ENCODE data around the gene PLPP6. TPM values are rescaled to one million over a fixed set of nuclear protein-coding genes. Genes with fewer than 3 reads are reported as not detected.

The PLPP6 gene
- total RNA-seq, 4 donors from 2014 or later: 2.5 to 3.1 (median 2.5) TPM

GRCh38 chr9:4668604-4669003 lies 6.5 kb downstream of the PLPP6 start:
- Histone ChIP-seq H3K4me1 (peaks cover 5 to 11% of the 10 kb centered on the region in 2 donors), H3K36me3 (no peaks in the 10 kb centered on the region), H3K27ac (no peak overlapping the region), H3K4me3 (no peak overlapping the region), H3K27me3 (no peaks in the 10 kb centered on the region), H3K9me3 (no peaks in the 10 kb centered on the region)
- DNase-seq (no peak), ATAC-seq (no peak)
- TF ChIP-seq CTCF (IDR thresholded peaks at IDR 0.05 in 4 of 5, conservative IDR thresholded peaks at IDR 0.05 in 1 of 5) (no peak), POLR2A (IDR thresholded peaks at IDR 0.05) (no peak)
- in situ Hi-C loops (cut with MboI; ENCODE audit: low sequenced_read_pairs in 4 of 4) (no loop called here), intact Hi-C loops (cut with DNase I; ENCODE audit: low total_unique reads) (loop anchor here (10.0 kb wide), 2 partner anchors 316 to 776 kb away; partner anchors contain the start of gene JAK2)

DNA sequence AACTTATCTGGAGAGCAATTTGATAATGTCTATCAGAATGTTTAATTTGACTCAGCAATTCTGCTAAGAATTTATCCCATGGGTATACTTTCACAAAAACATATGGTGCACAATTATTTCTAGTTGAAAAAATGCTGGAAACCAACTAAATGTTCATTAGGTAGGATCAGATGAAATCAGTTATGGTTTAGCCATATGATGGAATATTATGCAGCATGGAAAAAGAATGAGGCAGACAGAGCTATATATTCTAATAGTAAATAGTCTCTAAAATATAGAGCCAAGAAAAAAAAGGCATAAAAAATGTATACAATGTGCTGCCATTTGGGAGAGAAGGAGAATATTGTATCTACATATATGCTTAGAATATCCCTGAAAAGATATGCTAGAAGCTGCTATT lies 7.8 kb downstream of the PLPP6 start:
- H3K4me1 ChIP-seq: peaks cover 0 to 13% of the 10 kb centered on the region in 2 donors
- TF ChIP-seq CTCF (IDR thresholded peaks at IDR 0.05 in 4 of 5, conservative IDR thresholded peaks at IDR 0.05 in 1 of 5) (no peak), POLR2A (IDR thresholded peaks at IDR 0.05) (no peak)
- no peak overlapping the region for H3K4me3 ChIP-seq
- H3K27me3 ChIP-seq: no peaks in the 10 kb centered on the region
- DNase-seq (no peak), ATAC-seq (no peak)
- H3K27ac ChIP-seq: no peak overlapping the region
- H3K36me3 ChIP-seq: no peaks in the 10 kb centered on the region
- intact Hi-C loops (cut with DNase I; ENCODE audit: low total_unique reads): loop anchor here (10.0 kb wide), 2 partner anchors 315 to 775 kb away; partner anchors contain the start of gene JAK2
- H3K9me3 ChIP-seq: no peaks in the 10 kb centered on the region
- in situ Hi-C loops (cut with MboI; ENCODE audit: low sequenced_read_pairs in 4 of 4): no loop called here

DNA sequence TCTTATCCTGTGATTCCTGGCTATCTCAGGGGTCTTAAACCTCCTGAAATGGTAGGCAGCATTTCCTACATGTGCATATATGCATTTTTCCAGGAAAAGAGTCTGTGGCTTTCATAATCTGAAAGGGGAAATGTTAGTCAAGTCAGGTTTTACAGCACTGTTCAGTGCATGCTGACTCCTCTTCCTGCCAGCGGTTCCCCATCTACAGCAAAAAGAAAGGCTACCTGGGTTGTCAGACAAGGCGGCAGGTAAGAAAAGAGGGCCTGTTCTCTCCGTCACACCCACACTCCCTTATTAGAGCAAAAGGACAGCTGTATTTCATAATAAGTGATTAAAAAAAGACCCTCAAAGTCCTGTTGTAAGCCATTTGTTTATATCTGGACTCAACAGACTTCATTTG lies 8.5 kb downstream of the PLPP6 start:
- Histone ChIP-seq H3K4me3 (no peak overlapping the region), H3K9me3 (no peaks in the 10 kb centered on the region), H3K4me1 (peaks cover 0 to 14% of the 10 kb centered on the region in 2 donors), H3K27me3 (no peaks in the 10 kb centered on the region), H3K36me3 (no peaks in the 10 kb centered on the region), H3K27ac (no peak overlapping the region)
- ATAC-seq (no peak), DNase-seq (no peak)
- in situ Hi-C loops (cut with MboI; ENCODE audit: low sequenced_read_pairs in 4 of 4): no loop called here
- intact Hi-C loops (cut with DNase I; ENCODE audit: low total_unique reads): no loop called here
- TF ChIP-seq CTCF (IDR thresholded peaks at IDR 0.05 in 4 of 5, conservative IDR thresholded peaks at IDR 0.05 in 1 of 5) (no peak), POLR2A (IDR thresholded peaks at IDR 0.05) (no peak)

- DNase-seq: no peak
- no peak for TF ChIP-seq CTCF (IDR thresholded peaks at IDR 0.05 in 4 of 5, conservative IDR thresholded peaks at IDR 0.05 in 1 of 5)
- TF ChIP-seq POLR2A (IDR thresholded peaks at IDR 0.05): no peak
- Histone ChIP-seq H3K27ac (no peak overlapping the region), H3K4me3 (no peak overlapping the region), H3K9me3 (no peaks in the 10 kb centered on the region), H3K4me1 (peaks cover 0 to 7% of the 10 kb centered on the region in 2 donors), H3K27me3 (no peaks in the 10 kb centered on the region), H3K36me3 (no peaks in the 10 kb centered on the region)
- no peak for ATAC-seq
- intact Hi-C loops (cut with DNase I; ENCODE audit: low total_unique reads): no loop called here
- in situ Hi-C loops (cut with MboI; ENCODE audit: low sequenced_read_pairs in 4 of 4): no loop called here
Observed at GRCh38 chr9:4671737-4672136, 9.6 kb downstream of the PLPP6 start.

DNA sequence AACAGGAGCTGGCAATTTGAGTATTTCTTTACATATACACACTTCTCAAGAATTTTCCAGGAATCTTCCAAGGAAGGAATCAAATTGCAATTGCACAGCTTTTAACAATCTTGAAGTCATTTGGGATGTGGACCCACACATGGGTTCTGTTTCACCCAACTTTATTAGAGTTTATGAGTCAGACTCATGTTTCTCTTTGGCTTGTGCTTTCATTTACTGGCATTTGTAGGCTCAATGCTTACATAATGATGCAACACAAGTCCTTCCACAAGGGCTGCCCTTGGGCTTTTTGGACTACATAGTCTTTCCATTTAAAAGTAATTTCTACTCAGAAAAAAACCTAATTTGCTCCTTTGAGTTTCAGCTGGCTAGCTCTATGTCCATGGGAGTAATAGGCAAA lies 12.7 kb downstream of the PLPP6 start:
- H3K4me1 ChIP-seq: peaks cover 12 to 13% of the 10 kb centered on the region in 2 donors
- no peaks in the 10 kb centered on the region for H3K36me3 ChIP-seq
- no peaks in the 10 kb centered on the region for H3K27me3 ChIP-seq
- TF ChIP-seq CTCF (IDR thresholded peaks at IDR 0.05 in 4 of 5, conservative IDR thresholded peaks at IDR 0.05 in 1 of 5) (no peak), POLR2A (IDR thresholded peaks at IDR 0.05) (no peak)
- intact Hi-C loops (cut with DNase I; ENCODE audit: low total_unique reads) (loop anchor here (5.0 kb wide), 1 partner anchor 953 kb away; the partner anchor contains the start of gene RIC1), in situ Hi-C loops (cut with MboI; ENCODE audit: low sequenced_read_pairs in 4 of 4) (loop anchor here in 1 of 4 donors (25.0 kb wide), 1 partner anchor 763 kb away; the partner anchor contains the start of gene PLGRKT)
- peak overlapping the region in 2 of 4 donors; percentile 38 to 51 for H3K27ac ChIP-seq
- ATAC-seq (no peak), DNase-seq (no peak)
- no peak overlapping the region for H3K4me3 ChIP-seq
- no peaks in the 10 kb centered on the region for H3K9me3 ChIP-seq

Data from gastrocnemius medialis (tissue), 4 donors.